IMR-90 (cell line): ENCODE results near the gene ITGB5. TPM values are rescaled to one million over a fixed set of nuclear protein-coding genes. Genes with fewer than 3 reads are reported as not detected.

Source experiments
- ATAC-seq: fragments of 200-7000 bp; cut with Tn5 transposase; 2 replicates; pipeline ENCODE4 v1.9.1; 2020; ENCODE audit warnings: low read depth, mild to moderate bottlenecking, moderate library complexity
- BruUV-seq: library from RNA; stranded (reverse); fragments of 400-500 nt; replicated peaks from 2 replicates; lab custom pipeline; 2021; lab: Mats Ljungman, UMichigan
- CTCF ChIA-PET: fragments of 300-600 bp; formaldehyde crosslinking; extraction: SDS; loops from one replicate; lab custom pipeline; 2021; ENCODE audit warnings: antibody characterized with exemption; lab: Yijun Ruan, JAX
- POLR2A ChIA-PET: fragments of 300-600 bp; sonication (Branson Sonifier 250); formaldehyde crosslinking; loops from one replicate; lab custom pipeline; 2022; ENCODE audit warnings: antibody characterized with exemption; ENCODE audit not compliant: unreplicated experiment; lab: Charles Lee
- DNase-seq: peaks from one replicate; pipeline ENCODE4 v3.0.0; 2013
- H2AFZ ChIP-seq: replicated peaks from 2 replicates; pipeline ENCODE3; 2013; ENCODE audit warnings: low read length, mild to moderate bottlenecking; ENCODE audit not compliant: poor library complexity
- H2AK5ac ChIP-seq: 2 replicates; pipeline ENCODE4 v1.6.1; 2013; ENCODE audit warnings: low read depth, low read length, inconsistent platforms
- H2AK9ac ChIP-seq: replicated peaks from 2 replicates; pipeline ENCODE3; 2013; ENCODE audit warnings: mild to moderate bottlenecking, low read depth, low read length, moderate library complexity; ENCODE audit not compliant: poor library complexity
- H2BK120ac ChIP-seq: 2 replicates; pipeline ENCODE4 v1.6.1; 2013; ENCODE audit warnings: low read depth, low read length, inconsistent platforms
- H2BK15ac ChIP-seq: 3 replicates; pipeline ENCODE4 v1.6.1; 2013; ENCODE audit warnings: low read depth, low read length, inconsistent platforms
- H2BK20ac ChIP-seq: 2 replicates; pipeline ENCODE4 v1.6.1; 2013; ENCODE audit warnings: low read depth, mild to moderate bottlenecking, inconsistent platforms, low read length, moderate library complexity
- H2BK5ac ChIP-seq: 2 replicates; pipeline ENCODE4 v1.6.1; 2013; ENCODE audit warnings: mild to moderate bottlenecking, low read depth, low read length, inconsistent platforms; ENCODE audit not compliant: poor library complexity, severe bottlenecking
- H3K14ac ChIP-seq: replicated peaks from 2 replicates; pipeline ENCODE4 v1.6.1; 2013; ENCODE audit warnings: low read depth, low read length, inconsistent platforms
- H3K18ac ChIP-seq: 2 replicates; pipeline ENCODE4 v1.6.1; 2013; ENCODE audit warnings: low read depth, low read length, control low read depth
- H3K23ac ChIP-seq: 2 replicates; pipeline ENCODE4 v1.6.1; 2013; ENCODE audit warnings: low read depth, low read length, inconsistent platforms
- H3K27ac ChIP-seq: 2 replicates; pipeline ENCODE4 v1.5.1; 2013; ENCODE audit warnings: mild to moderate bottlenecking, control low read depth, low read length; ENCODE audit not compliant: insufficient read depth
- H3K27me3 ChIP-seq: 2 replicates; pipeline ENCODE4 v1.6.1; 2013; ENCODE audit warnings: low read length; ENCODE audit not compliant: control insufficient read depth, insufficient read depth
- H3K36me3 ChIP-seq: 2 replicates; pipeline ENCODE4 v1.6.1; 2013; ENCODE audit warnings: low read length, mixed read lengths; ENCODE audit not compliant: control insufficient read depth, insufficient read depth
- H3K4ac ChIP-seq: 2 replicates; pipeline ENCODE4 v1.6.1; 2013; ENCODE audit warnings: low read depth, low read length, inconsistent platforms
- H3K4me1 ChIP-seq: 2 replicates; pipeline ENCODE4 v1.6.1; 2013; ENCODE audit warnings: low read length, mixed read lengths; ENCODE audit not compliant: control insufficient read depth, insufficient read depth
- H3K4me2 ChIP-seq: 2 replicates; pipeline ENCODE4 v1.6.1; 2013; ENCODE audit warnings: low read depth, mild to moderate bottlenecking, control low read depth, low read length, moderate library complexity
- H3K4me3 ChIP-seq: 2 replicates; pipeline ENCODE4 v1.5.1; 2013; ENCODE audit warnings: low read depth, mild to moderate bottlenecking, control low read depth, low read length, moderate library complexity; ENCODE audit not compliant: insufficient read depth
- H3K56ac ChIP-seq: 2 replicates; pipeline ENCODE4 v1.6.1; 2013; ENCODE audit warnings: low read length, inconsistent platforms; ENCODE audit not compliant: insufficient read depth; ENCODE audit errors: extremely low read depth
- H3K79me1 ChIP-seq, 2 experiments: 2 replicates each; pipeline ENCODE4 v1.6.1; 2013; ENCODE audit warnings: low read length in 2 of 2, inconsistent platforms in 1 of 2, low read depth in 1 of 2
- H3K9ac ChIP-seq: 2 replicates; pipeline ENCODE4 v1.6.1; 2013; ENCODE audit warnings: low read depth, low read length, control low read depth
- H3K9me1 ChIP-seq: 2 replicates; pipeline ENCODE4 v1.6.1; 2013; ENCODE audit warnings: low read length, inconsistent platforms; ENCODE audit not compliant: insufficient read depth
- H3K9me3 ChIP-seq: 2 replicates; pipeline ENCODE4 v1.6.1; 2013; ENCODE audit warnings: low read length; ENCODE audit not compliant: control insufficient read depth, insufficient read depth
- H4K20me1 ChIP-seq: 2 replicates; pipeline ENCODE4 v1.6.1; 2013; ENCODE audit warnings: low read length, inconsistent platforms; ENCODE audit not compliant: insufficient read depth
- H4K5ac ChIP-seq: 2 replicates; pipeline ENCODE4 v1.6.1; 2013; ENCODE audit warnings: mild to moderate bottlenecking, low read depth, low read length, control low read depth
- H4K8ac ChIP-seq, 2 experiments: 2 replicates each; pipeline ENCODE4 v1.6.1; 2013; ENCODE audit warnings: low read depth in 2 of 2, low read length in 2 of 2, control low read depth in 1 of 2, inconsistent platforms in 1 of 2
- H4K91ac ChIP-seq: 2 replicates; pipeline ENCODE4 v1.6.1; 2013; ENCODE audit warnings: low read depth, low read length, inconsistent platforms; ENCODE audit not compliant: insufficient read depth
- CEBPB ChIP-seq: IDR thresholded peaks from 2 replicates; pipeline ENCODE4 v1.6.1; 2012; ENCODE audit warnings: low read depth, low read length, improper control_type of control experiment
- CHD1 ChIP-seq: IDR thresholded peaks from 2 replicates; pipeline ENCODE4 v1.6.1; 2012; ENCODE audit warnings: low read depth, low read length, improper control_type of control experiment
- FOS ChIP-seq: fragments of 150-350 bp; IDR thresholded peaks from 2 replicates; pipeline ENCODE4 v1.6.1; 2016; ENCODE audit warnings: low read depth, low read length
- MAZ ChIP-seq: IDR thresholded peaks from 2 replicates; pipeline ENCODE4 v1.6.1; 2012; ENCODE audit warnings: low read depth, mild to moderate bottlenecking, low read length, improper control_type of control experiment, moderate library complexity, borderline replicate concordance
- MXI1 ChIP-seq: IDR thresholded peaks from 2 replicates; pipeline ENCODE4 v1.6.1; 2012; ENCODE audit warnings: low read depth, mild to moderate bottlenecking, low read length, moderate library complexity, borderline replicate concordance
- NFE2L2 ChIP-seq: fragments of 150-350 bp; IDR thresholded peaks from 2 replicates; pipeline ENCODE4 v1.6.1; 2016; ENCODE audit warnings: low read depth, mild to moderate bottlenecking, low read length
- POLR2A ChIP-seq: IDR thresholded peaks from 2 replicates; pipeline ENCODE4 v1.6.1; 2012; ENCODE audit warnings: mild to moderate bottlenecking, low read depth, low read length
- RAD21 ChIP-seq: IDR thresholded peaks from 2 replicates; pipeline ENCODE4 v1.6.1; 2012; ENCODE audit warnings: low read length, improper control_type of control experiment
- RCOR1 ChIP-seq: IDR thresholded peaks from 2 replicates; pipeline ENCODE4 v1.6.1; 2012; ENCODE audit warnings: mild to moderate bottlenecking, low read length, improper control_type of control experiment; ENCODE audit not compliant: insufficient replicate concordance
- RFX5 ChIP-seq: IDR thresholded peaks from 2 replicates; pipeline ENCODE4 v1.8.0; 2012; ENCODE audit warnings: low read depth, mild to moderate bottlenecking, low read length, moderate library complexity
- SMC3 ChIP-seq: fragments of 150-350 bp; IDR thresholded peaks from 2 replicates; pipeline ENCODE4 v1.6.1; 2016; ENCODE audit warnings: low read depth, mild to moderate bottlenecking, antibody characterized with exemption, low read length, moderate library complexity
- WGBS, 2 experiments: methylation state at CpG; one replicate each; pipeline versions ENCODE4 v1.1.5 to v1.1.7; 2013; ENCODE audit warnings: missing lambda C conversion rate in 2 of 2; ENCODE audit not compliant: insufficient read length in 1 of 2; ENCODE audit errors: extremely low coverage in 2 of 2; 5-methylcytosine and 5-hydroxymethylcytosine counted together
- dilution Hi-C: fragments of 300-500 bp; cut with HindIII; formaldehyde crosslinking; loops from one replicate; pipeline ENCODE4 v1.14.3; 2018; ENCODE audit warnings: low sequenced_read_pairs; ENCODE audit not compliant: unreplicated experiment
- in situ Hi-C: fragments of 300-500 bp; cut with MboI; formaldehyde crosslinking; loops from 3 replicates; pipeline ENCODE4 v1.14.3; 2019; ENCODE audit warnings: low sequenced_read_pairs, inconsistent platforms, mixed read lengths
- intact Hi-C: fragments of 100-400 bp; cut with micrococcal nuclease; formaldehyde crosslinking; loops from 2 replicates; pipeline ENCODE4 v1.10.0; 2022
- polyA plus RNA-seq, 3 experiments: library from polyadenylated mRNA; depleted of rRNA; stranded (reverse); fragments of >200 nt; gene quantifications; 2 replicates each; pipeline ENCODE4 v1.2.3, GENCODE V29; 2012; ENCODE audit warnings: low replicate concordance in 1 of 3
- total RNA-seq: library from RNA; depleted of rRNA; stranded (reverse); fragments of >200 nt; gene quantifications from 2 replicates; pipeline ENCODE4 v1.2.3, GENCODE V29; 2012
- TF ChIP-seq, protein P1 (sequence below): fragments of 150-350 bp; IDR thresholded peaks from 2 replicates; pipeline ENCODE4 v1.6.1; 2016; ENCODE audit warnings: low read depth, mild to moderate bottlenecking, low read length, moderate library complexity, borderline replicate concordance
- TF ChIP-seq, protein P2 (sequence below): conservative IDR thresholded peaks from 2 replicates; pipeline ENCODE4 v1.5.1; 2012; ENCODE audit warnings: mild to moderate bottlenecking, low read depth, low read length, improper control_type of control experiment
- TF ChIP-seq, protein P3 (sequence below): fragments of 150-350 bp; IDR thresholded peaks from 2 replicates; pipeline ENCODE4 v1.6.1; 2017; ENCODE audit warnings: mild to moderate bottlenecking, antibody characterized with exemption, low read length, low read depth

The ITGB5 gene
- total and polyA plus RNA-seq, 2 of the 4 experiments (the other 2 are of a cell fraction), result 85.0 to 101 TPM

DNA sequence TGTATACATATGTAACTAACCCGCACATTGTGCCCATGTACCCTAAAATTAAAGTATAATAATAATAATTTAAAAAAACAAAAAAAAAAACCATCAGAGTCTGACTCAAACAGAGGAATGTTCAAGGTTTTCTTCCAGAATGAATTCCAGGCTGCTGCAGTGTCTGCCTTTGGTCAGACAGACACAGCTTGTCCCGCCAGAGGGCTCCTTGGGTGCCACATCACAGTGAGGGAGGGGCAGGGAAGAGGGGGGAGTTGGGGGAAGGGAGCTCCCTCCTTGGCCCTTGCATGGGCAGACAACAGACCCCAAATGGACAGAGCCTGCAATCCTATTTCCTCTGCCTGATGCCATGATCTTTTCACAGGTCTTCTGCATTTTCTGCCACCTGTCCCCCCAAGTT lies 36.5 kb downstream of the ITGB5 start:
- POLR2A ChIA-PET, result interaction anchor here (0.7 kb wide), 2 partner anchors 15 to 36 kb away, joined by 5 read pairs; no protein-coding TSS in a partner anchor
- Histone ChIP-seq H4K5ac (no peak overlapping the region; the same call in 1 of the 2 replicates), H3K79me1 (peaks cover 34 to 62% of the 10 kb centered on the region in 2 experiments), H3K4ac (peak overlapping the region; percentile 84), H3K9me3 (no peaks in the 10 kb centered on the region), H3K9ac (peak overlapping the region; percentile 24; the same call in 1 of the 2 replicates), H3K4me3 (no peak overlapping the region), H3K4me1 (peaks cover 21% of the 10 kb centered on the region), H2AK5ac (peak overlapping the region; percentile 27; the same call in 1 of the 2 replicates), H3K27ac (no peak overlapping the region), H2AK9ac (no peak overlapping the region), H2BK5ac (peak overlapping the region; percentile 73), H3K9me1 (peaks cover 26% of the 10 kb centered on the region), H4K8ac (peak overlapping the region; percentile 24 to 83; a peak in 2 of 4 replicates), H4K91ac (peak overlapping the region; percentile 63; the same call in 1 of the 2 replicates), H2BK120ac (peak overlapping the region; percentile 80), H2BK20ac (0 out of 2 replicates have a peak overlapping the region, but pooled peaks have one; percentile 81), H3K56ac (no peak overlapping the region; the same call in 1 of the 2 replicates), H4K20me1 (peaks cover 4% of the 10 kb centered on the region; the same call in 1 of the 2 replicates), H2BK15ac (peak overlapping the region; percentile 89; the same call in 2 of the 3 replicates), H2AFZ (no peak overlapping the region), H3K14ac (peak overlapping the region; percentile 71; the same call in 1 of the 2 replicates), H3K27me3 (no peaks in the 10 kb centered on the region), H3K18ac (peak overlapping the region; percentile 64), H3K4me2 (no peak overlapping the region), H3K23ac (0 out of 2 replicates have a peak overlapping the region, but pooled peaks have one; percentile 5), H3K36me3 (peaks cover 12% of the 10 kb centered on the region)
- in situ Hi-C loops, result no loop called here
- TF ChIP-seq RAD21, result peak; percentile 41
- TF ChIP-seq RFX5, result no peak
- no peak for TF ChIP-seq MXI1
- 0 out of 2 replicates have a peak, but pooled peaks have one; percentile 14 for TF ChIP-seq FOS
- no peak for TF ChIP-seq CHD1
- TF ChIP-seq RCOR1, result no peak
- peak; percentile 96 for TF ChIP-seq MAZ
- TF ChIP-seq POLR2A, result no peak
- TF ChIP-seq, protein P1, sequence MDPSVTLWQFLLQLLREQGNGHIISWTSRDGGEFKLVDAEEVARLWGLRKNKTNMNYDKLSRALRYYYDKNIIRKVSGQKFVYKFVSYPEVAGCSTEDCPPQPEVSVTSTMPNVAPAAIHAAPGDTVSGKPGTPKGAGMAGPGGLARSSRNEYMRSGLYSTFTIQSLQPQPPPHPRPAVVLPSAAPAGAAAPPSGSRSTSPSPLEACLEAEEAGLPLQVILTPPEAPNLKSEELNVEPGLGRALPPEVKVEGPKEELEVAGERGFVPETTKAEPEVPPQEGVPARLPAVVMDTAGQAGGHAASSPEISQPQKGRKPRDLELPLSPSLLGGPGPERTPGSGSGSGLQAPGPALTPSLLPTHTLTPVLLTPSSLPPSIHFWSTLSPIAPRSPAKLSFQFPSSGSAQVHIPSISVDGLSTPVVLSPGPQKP, result no peak
- no peak for TF ChIP-seq NFE2L2
- TF ChIP-seq CEBPB, result no peak
- TF ChIP-seq, protein P2, sequence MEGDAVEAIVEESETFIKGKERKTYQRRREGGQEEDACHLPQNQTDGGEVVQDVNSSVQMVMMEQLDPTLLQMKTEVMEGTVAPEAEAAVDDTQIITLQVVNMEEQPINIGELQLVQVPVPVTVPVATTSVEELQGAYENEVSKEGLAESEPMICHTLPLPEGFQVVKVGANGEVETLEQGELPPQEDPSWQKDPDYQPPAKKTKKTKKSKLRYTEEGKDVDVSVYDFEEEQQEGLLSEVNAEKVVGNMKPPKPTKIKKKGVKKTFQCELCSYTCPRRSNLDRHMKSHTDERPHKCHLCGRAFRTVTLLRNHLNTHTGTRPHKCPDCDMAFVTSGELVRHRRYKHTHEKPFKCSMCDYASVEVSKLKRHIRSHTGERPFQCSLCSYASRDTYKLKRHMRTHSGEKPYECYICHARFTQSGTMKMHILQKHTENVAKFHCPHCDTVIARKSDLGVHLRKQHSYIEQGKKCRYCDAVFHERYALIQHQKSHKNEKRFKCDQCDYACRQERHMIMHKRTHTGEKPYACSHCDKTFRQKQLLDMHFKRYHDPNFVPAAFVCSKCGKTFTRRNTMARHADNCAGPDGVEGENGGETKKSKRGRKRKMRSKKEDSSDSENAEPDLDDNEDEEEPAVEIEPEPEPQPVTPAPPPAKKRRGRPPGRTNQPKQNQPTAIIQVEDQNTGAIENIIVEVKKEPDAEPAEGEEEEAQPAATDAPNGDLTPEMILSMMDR, result peak; percentile 32; the same call in 1 of the 2 replicates
- TF ChIP-seq SMC3, result peak; percentile 37
- TF ChIP-seq, protein P3, sequence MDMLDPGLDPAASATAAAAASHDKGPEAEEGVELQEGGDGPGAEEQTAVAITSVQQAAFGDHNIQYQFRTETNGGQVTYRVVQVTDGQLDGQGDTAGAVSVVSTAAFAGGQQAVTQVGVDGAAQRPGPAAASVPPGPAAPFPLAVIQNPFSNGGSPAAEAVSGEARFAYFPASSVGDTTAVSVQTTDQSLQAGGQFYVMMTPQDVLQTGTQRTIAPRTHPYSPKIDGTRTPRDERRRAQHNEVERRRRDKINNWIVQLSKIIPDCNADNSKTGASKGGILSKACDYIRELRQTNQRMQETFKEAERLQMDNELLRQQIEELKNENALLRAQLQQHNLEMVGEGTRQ, result no peak
- intact Hi-C loops, result no loop called here
- dilution Hi-C loops, result no loop called here
- WGBS, 2 experiments, result no CpG with 5 or more reads among the region's 2 CpGs
- no TSS peak for BruUV-seq
- CTCF ChIA-PET, result interaction anchor here (0.6 to 0.8 kb wide), 2 partner anchors 89 to 300 kb away, joined by 3 read pairs; no protein-coding TSS in a partner anchor
- ATAC-seq, result peak; percentile 92
- DNase-seq, result peak; percentile 70
